Neural progenitor cell (in vitro differentiated cells): Measurements from ENCODE around the gene GDI2.

Experiments
- EZH2 ChIP-seq: fragments of 200-600 bp; sonication (generic); IDR thresholded peaks from 2 replicates; pipeline ENCODE4 v1.6.1; 2017; ENCODE audit warnings: antibody characterized with exemption, mild to moderate bottlenecking, moderate library complexity
- TF ChIP-seq, protein P1 (sequence below): fragments of 200-600 bp; sonication (generic); IDR thresholded peaks from 2 replicates; pipeline ENCODE4 v1.5.1; 2017; ENCODE audit warnings: antibody characterized with exemption, mild to moderate bottlenecking

DNA sequence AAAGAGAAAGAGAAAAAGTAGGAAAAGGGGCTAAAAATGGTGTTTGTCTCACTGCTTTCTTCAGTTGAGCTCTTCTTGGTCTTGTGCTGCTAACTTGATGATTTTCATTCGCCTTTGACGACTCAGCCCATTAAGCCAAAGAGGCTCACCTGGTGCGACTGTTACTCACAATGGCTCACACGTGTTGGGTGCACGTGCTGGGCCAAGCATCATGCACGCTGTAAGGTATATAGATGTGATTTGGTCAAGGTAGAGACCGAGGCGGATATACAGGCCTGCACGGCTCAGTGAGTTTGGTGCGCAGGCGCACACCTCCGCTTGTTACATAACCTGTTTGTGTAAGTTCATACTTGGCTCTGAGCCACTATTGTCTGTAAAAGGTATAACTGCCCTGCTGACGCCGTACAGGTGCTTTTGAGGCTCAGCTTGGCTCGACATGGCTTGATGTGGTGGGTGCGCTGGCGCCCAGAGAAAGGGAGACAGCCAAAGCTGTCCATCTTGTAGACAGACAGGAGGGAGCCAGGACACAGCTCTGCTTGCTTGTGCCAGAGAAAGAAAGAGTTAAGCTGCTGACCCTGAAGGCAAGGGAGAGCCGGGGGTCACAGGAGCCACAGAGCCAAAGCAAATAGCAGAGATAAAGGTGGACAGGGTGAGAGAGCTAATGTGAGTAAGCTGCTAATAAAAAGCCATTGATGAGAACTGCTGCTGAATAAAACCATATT is 42.9 kb upstream of the GDI2 start:
- TF ChIP-seq, protein P1, sequence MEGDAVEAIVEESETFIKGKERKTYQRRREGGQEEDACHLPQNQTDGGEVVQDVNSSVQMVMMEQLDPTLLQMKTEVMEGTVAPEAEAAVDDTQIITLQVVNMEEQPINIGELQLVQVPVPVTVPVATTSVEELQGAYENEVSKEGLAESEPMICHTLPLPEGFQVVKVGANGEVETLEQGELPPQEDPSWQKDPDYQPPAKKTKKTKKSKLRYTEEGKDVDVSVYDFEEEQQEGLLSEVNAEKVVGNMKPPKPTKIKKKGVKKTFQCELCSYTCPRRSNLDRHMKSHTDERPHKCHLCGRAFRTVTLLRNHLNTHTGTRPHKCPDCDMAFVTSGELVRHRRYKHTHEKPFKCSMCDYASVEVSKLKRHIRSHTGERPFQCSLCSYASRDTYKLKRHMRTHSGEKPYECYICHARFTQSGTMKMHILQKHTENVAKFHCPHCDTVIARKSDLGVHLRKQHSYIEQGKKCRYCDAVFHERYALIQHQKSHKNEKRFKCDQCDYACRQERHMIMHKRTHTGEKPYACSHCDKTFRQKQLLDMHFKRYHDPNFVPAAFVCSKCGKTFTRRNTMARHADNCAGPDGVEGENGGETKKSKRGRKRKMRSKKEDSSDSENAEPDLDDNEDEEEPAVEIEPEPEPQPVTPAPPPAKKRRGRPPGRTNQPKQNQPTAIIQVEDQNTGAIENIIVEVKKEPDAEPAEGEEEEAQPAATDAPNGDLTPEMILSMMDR, result no peak
- no peak for TF ChIP-seq EZH2
